GM12892 (cell line): Measurements from ENCODE around the gene LRRTM2.
"Not testable (repeated sequence)": the region's sequence is repeated elsewhere in the genome, so short reads cannot be mapped to it uniquely, and the experiment has no call there.

Source experiments
- DNase-seq: peaks from one replicate; pipeline ENCODE4 v3.0.0; 2011; ENCODE audit not compliant: insufficient read length
- FAIRE-seq: peaks from 2 replicates; lab custom pipeline; 2011; peaks lifted over from hg19 to GRCh38; lab: Jason Lieb, UNC
- POLR2A ChIP-seq: IDR thresholded peaks from 2 replicates; pipeline ENCODE4 v1.6.1; 2011; ENCODE audit warnings: low read depth, low read length, control low read depth
- POLR2AphosphoS5 ChIP-seq: IDR thresholded peaks from 2 replicates; pipeline ENCODE4 v1.6.1; 2011; ENCODE audit warnings: low read depth, low read length, control low read depth
- TAF1 ChIP-seq: IDR thresholded peaks from 2 replicates; pipeline ENCODE4 v1.6.1; 2011; ENCODE audit warnings: low read depth, mild to moderate bottlenecking, control low read depth, low read length, borderline replicate concordance

LRRTM2 gene

GRCh38 chr5:138853132-138853531 lies 22.0 kb downstream of the LRRTM2 start:
- DNase-seq (no peak), FAIRE-seq (no peak)
- no peak for TF ChIP-seq POLR2AphosphoS5
- no peak for TF ChIP-seq TAF1
- TF ChIP-seq POLR2A, result no peak

- TF ChIP-seq POLR2AphosphoS5 (no peak), POLR2A (no peak), TAF1 (no peak)
- FAIRE-seq (no peak), DNase-seq (no peak)
These were observed 24.2 kb downstream of the LRRTM2 start for GRCh38 chr5:138850865-138851435.

- DNase-seq (no peak), FAIRE-seq (no peak)
- no peak for TF ChIP-seq TAF1
- TF ChIP-seq POLR2A, result no peak
- TF ChIP-seq POLR2AphosphoS5, result no peak
These were observed 25.3 kb downstream of the LRRTM2 start for GRCh38 chr5:138849882-138850281.

- FAIRE-seq (no peak), DNase-seq (no peak)
- no peak for TF ChIP-seq POLR2A
- TF ChIP-seq POLR2AphosphoS5, result no peak
- no peak for TF ChIP-seq TAF1
These were observed 25.7 kb downstream of the LRRTM2 start for GRCh38 chr5:138849439-138849838.

GRCh38 chr5:138844812-138845513 lies 30.2 kb downstream of the LRRTM2 start:
- DNase-seq (no peak), FAIRE-seq (no peak)
- TF ChIP-seq POLR2AphosphoS5 (no peak), POLR2A (no peak), TAF1 (no peak)

- FAIRE-seq (no peak), DNase-seq (no peak)
- no peak for TF ChIP-seq TAF1
- no peak for TF ChIP-seq POLR2A
- TF ChIP-seq POLR2AphosphoS5, result no peak
These were observed 31.0 kb downstream of the LRRTM2 start for GRCh38 chr5:138844125-138844461.

GRCh38 chr5:138843316-138844124 lies 31.6 kb downstream of the LRRTM2 start:
- no peak for TF ChIP-seq POLR2AphosphoS5
- TF ChIP-seq POLR2A, result no peak
- FAIRE-seq (no peak), DNase-seq (no peak)

GRCh38 chr5:138841531-138841930 lies 33.6 kb downstream of the LRRTM2 start:
- FAIRE-seq, result no peak
- no peak for TF ChIP-seq POLR2A
- no peak for TF ChIP-seq TAF1
- TF ChIP-seq POLR2AphosphoS5, result no peak

GRCh38 chr5:138840103-138840502 lies 35.0 kb downstream of the LRRTM2 start:
- TF ChIP-seq POLR2AphosphoS5, result no peak
- no peak for TF ChIP-seq TAF1
- no peak for TF ChIP-seq POLR2A
- DNase-seq (no peak), FAIRE-seq (no peak)

More at GRCh38 chr5:138841531-138841930, 33.6 kb downstream of the LRRTM2 start:
- no peak for DNase-seq

- FAIRE-seq, result no peak
These were observed 38.0 kb downstream of the LRRTM2 start for GRCh38 chr5:138837160-138837559.

GRCh38 chr5:138834853-138835252 lies 40.3 kb downstream of the LRRTM2 start:
- FAIRE-seq, result not testable (repeated sequence)

More at GRCh38 chr5:138837160-138837559, 38.0 kb downstream of the LRRTM2 start:
- TF ChIP-seq POLR2A (no peak), POLR2AphosphoS5 (no peak), TAF1 (no peak)
- no peak for DNase-seq

GRCh38 chr5:138833726-138834480 lies 41.2 kb downstream of the LRRTM2 start:
- no peak for TF ChIP-seq POLR2AphosphoS5
- no peak for TF ChIP-seq TAF1
- no peak for TF ChIP-seq POLR2A
- FAIRE-seq (peak; percentile 5), DNase-seq (no peak)

More at GRCh38 chr5:138834853-138835252, 40.3 kb downstream of the LRRTM2 start:
- DNase-seq, result not testable (repeated sequence)
